ENCODE data around the gene SNTA1.
"Not testable (repeated sequence)": the region's sequence is repeated elsewhere in the genome, so short reads cannot be mapped to it uniquely, and the experiment has no call there.

Gene SNTA1

GRCh38 chr20:33466303-33466646, 22.7 kb upstream of the SNTA1 start:
- in situ Hi-C loops (cut with HindIII; ENCODE audit: low sequenced_read_pairs): no loop called here

- in situ Hi-C loops (cut with HindIII; ENCODE audit: low sequenced_read_pairs): no loop called here
Measured at GRCh38 chr20:33465481-33466302, 22.1 kb upstream of the SNTA1 start.

GRCh38 chr20:33464759-33465158, 21.2 kb upstream of the SNTA1 start:
- in situ Hi-C loops (cut with HindIII; ENCODE audit: low sequenced_read_pairs): not testable (repeated sequence)

- in situ Hi-C loops (cut with HindIII; ENCODE audit: low sequenced_read_pairs): no loop called here
Measured at GRCh38 chr20:33463332-33464101, 20.0 kb upstream of the SNTA1 start.

GRCh38 chr20:33460711-33461110, 17.1 kb upstream of the SNTA1 start:
- in situ Hi-C loops (cut with HindIII; ENCODE audit: low sequenced_read_pairs): no loop called here

- in situ Hi-C loops (cut with HindIII; ENCODE audit: low sequenced_read_pairs): no loop called here
Measured at GRCh38 chr20:33459599-33459998, 16.0 kb upstream of the SNTA1 start.

GRCh38 chr20:33456916-33457642, 13.5 kb upstream of the SNTA1 start:
- in situ Hi-C loops (cut with HindIII; ENCODE audit: low sequenced_read_pairs): not testable (repeated sequence)

- in situ Hi-C loops (cut with HindIII; ENCODE audit: low sequenced_read_pairs): no loop called here
Measured at GRCh38 chr20:33450867-33451266, 7.3 kb upstream of the SNTA1 start.

GRCh38 chr20:33445881-33446625, 2.5 kb upstream of the SNTA1 start:
- in situ Hi-C loops (cut with HindIII; ENCODE audit: low sequenced_read_pairs): no loop called here

- in situ Hi-C loops (cut with HindIII; ENCODE audit: low sequenced_read_pairs): no loop called here
Measured at GRCh38 chr20:33444797-33445560, 1.4 kb upstream of the SNTA1 start.

- in situ Hi-C loops (cut with HindIII; ENCODE audit: low sequenced_read_pairs): no loop called here
Measured at GRCh38 chr20:33443006-33443511, 504 bp downstream of the SNTA1 start.

GRCh38 chr20:33442136-33443005, 1.2 kb downstream of the SNTA1 start:
- in situ Hi-C loops (cut with HindIII; ENCODE audit: low sequenced_read_pairs): no loop called here

GRCh38 chr20:33441142-33441955, 2.2 kb downstream of the SNTA1 start:
- in situ Hi-C loops (cut with HindIII; ENCODE audit: low sequenced_read_pairs): no loop called here

- in situ Hi-C loops (cut with HindIII; ENCODE audit: low sequenced_read_pairs): not testable (repeated sequence)
Measured at GRCh38 chr20:33440562-33440961, 3.0 kb downstream of the SNTA1 start.

- in situ Hi-C loops (cut with HindIII; ENCODE audit: low sequenced_read_pairs): no loop called here
Measured at GRCh38 chr20:33438481-33438880, 5.1 kb downstream of the SNTA1 start.

GRCh38 chr20:33437141-33437911, 6.2 kb downstream of the SNTA1 start:
- in situ Hi-C loops (cut with HindIII; ENCODE audit: low sequenced_read_pairs): no loop called here

- in situ Hi-C loops (cut with HindIII; ENCODE audit: low sequenced_read_pairs): no loop called here
Measured at GRCh38 chr20:33434434-33434833, 9.1 kb downstream of the SNTA1 start.
